Ovary (tissue), 9 donors: ENCODE results near the gene ST7L. TPM values are rescaled to one million over a fixed set of nuclear protein-coding genes. Genes with fewer than 3 reads are reported as not detected.

ENCODE experiments used
- DNase-seq, 5 donors: peaks; one replicate each; pipeline ENCODE4 v3.0.0-alpha.2; 2019 to 2020
- H3K27ac ChIP-seq, 2 donors: fragments of 200-600 bp; one replicate each; pipeline versions ENCODE4 v1.5.1 to v1.8.0; 2019 to 2022
- H3K27me3 ChIP-seq: fragments of 200-600 bp; one replicate; pipeline ENCODE4 v1.8.0; 2022
- H3K36me3 ChIP-seq: fragments of 200-600 bp; sonication (generic); one replicate; pipeline ENCODE4 v1.5.1; 2019
- H3K4me1 ChIP-seq: one replicate; pipeline ENCODE4 v1.8.1; 2013; ENCODE audit warnings: mild to moderate bottlenecking, moderate library complexity; ENCODE audit not compliant: insufficient read depth
- H3K4me3 ChIP-seq: fragments of 200-600 bp; sonication (generic); one replicate; pipeline ENCODE4 v1.5.1; 2017
- H3K9me3 ChIP-seq, 2 donors: fragments of 200-600 bp in 1 of 2; sonication (generic) in 1 of 2; one replicate each; pipeline versions ENCODE4 v1.5.1 to v1.8.1; 2013 to 2019; ENCODE audit warnings: mild to moderate bottlenecking in 1 of 2, moderate library complexity in 1 of 2
- CTCF ChIP-seq, 3 donors: fragments of 450-650 bp in 2 of 3; fragments of 200-600 bp in 1 of 3; IDR thresholded peaks; one replicate each; pipeline versions ENCODE4 v1.5.1 to v1.8.0; 2016 to 2022; ENCODE audit warnings: antibody characterized with exemption in 3 of 3, mild to moderate bottlenecking in 1 of 3
- EP300 ChIP-seq: sonication (generic); formaldehyde crosslinking; IDR thresholded peaks from one replicate; pipeline ENCODE4 v1.6.1; 2017; ENCODE audit warnings: antibody characterized with exemption
- POLR2A ChIP-seq: fragments of 450-650 bp; IDR thresholded peaks from one replicate; pipeline ENCODE4 v1.6.1; 2017; ENCODE audit warnings: antibody characterized with exemption, mild to moderate bottlenecking, moderate library complexity
- WGBS, 3 donors: extraction: QIAGEN DNeasy Blood & Tissue Kit in 1 of 3; methylation state at CpG; one replicate each; pipeline versions ENCODE4 v1.1.5 to v1.1.7; 2013 to 2017; 5-methylcytosine and 5-hydroxymethylcytosine counted together
- intact Hi-C, 4 donors: fragments of 100-400 bp; cut with DNase I; formaldehyde crosslinking; loops; one replicate each; pipeline versions ENCODE4 v1.11.0 to v1.15.1; 2022 to 2023
- polyA plus RNA-seq, 2 donors: library from polyadenylated mRNA; stranded (reverse); fragments of 200-250 nt in 1 of 2; fragments of 350-450 nt in 1 of 2; fragmentation: Illumina TruSeq in 1 of 2; extraction: RNeasy Lipid Tissue Mini Kit (QIAGEN cat#74804) in 1 of 2; gene quantifications; one replicate each; pipeline ENCODE4 v1.2.3, GENCODE V29; 2013 to 2014
- total RNA-seq, 7 donors: library from RNA; depleted of rRNA in 2 of 7; stranded (reverse); fragments of >200 nt in 2 of 7; fragmentation: NEBNext Ultra II Directional in 3 of 7; extraction: Animal tissue kit (Norgen Biotek cat#: 25700) in 3 of 7; gene quantifications; one replicate each; pipeline versions ENCODE4 v1.1.0 to v1.2.4, GENCODE V29; 2016 to 2023
- donor health status: DM: no; HTN: no; CAD: no; lungs with moderate emphysema.
- donor health status: DM: no; HTN: no; CAD: no.
- donor health status: Bipolar disorder and iron deficiency.
- donor health status: DM: yes; HTN: yes; CAD: no.
- donor health status: DM: no; HTN: no; CAD: no.
- donor health status: DM: yes; HTN: yes; CAD: no.

ST7L gene
- total and polyA plus RNA-seq, 9 donors, result 12.5 to 32.0 (median 22.3) TPM

DNA sequence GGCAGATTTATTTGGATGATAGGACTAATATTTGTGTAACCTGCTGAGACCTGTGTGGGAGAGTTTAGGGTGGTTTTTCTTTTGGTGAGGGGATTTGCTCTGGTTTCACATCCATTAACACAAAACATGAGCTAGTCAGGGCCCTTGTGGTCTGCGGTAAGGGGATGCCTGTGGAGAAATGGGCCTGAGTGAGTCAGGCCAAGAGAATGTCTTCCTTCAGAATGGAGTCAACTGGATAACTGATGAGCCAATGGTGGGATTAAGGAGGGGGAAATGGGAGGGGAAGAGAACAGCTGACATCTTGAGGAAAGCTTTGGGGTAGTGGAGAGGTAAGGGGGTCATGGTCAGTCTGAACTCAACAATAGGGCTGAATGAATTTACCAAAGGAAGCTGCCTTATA lies 96.3 kb downstream of the ST7L start:
- H3K36me3 ChIP-seq, result no peaks in the 10 kb centered on the region
- no peaks in the 10 kb centered on the region for H3K9me3 ChIP-seq
- H3K27ac ChIP-seq, result no peak overlapping the region
- peaks cover 2% of the 10 kb centered on the region for H3K4me1 ChIP-seq
- whole genome bisulfite sequencing, 3 donors, result 50 to 76% (median 74%) methylated on average over 1 of the region's 1 CpG
- no peaks in the 10 kb centered on the region for H3K27me3 ChIP-seq
- no peak overlapping the region for H3K4me3 ChIP-seq
- no peak for DNase-seq
- no peak for TF ChIP-seq CTCF (IDR thresholded peaks at IDR 0.05)
- no peak for TF ChIP-seq POLR2A
- TF ChIP-seq EP300, result no peak
- intact Hi-C loops, result no loop called here

- DNase-seq, result no peak
- peaks cover 2% of the 10 kb centered on the region for H3K4me1 ChIP-seq
- no peak for TF ChIP-seq CTCF (IDR thresholded peaks at IDR 0.05)
- no peak for TF ChIP-seq POLR2A
- no peak for TF ChIP-seq EP300
- 89 to 93% (median 90%) methylated on average over 9 of the region's 9 CpGs for WGBS, 3 donors
- H3K9me3 ChIP-seq, result no peaks in the 10 kb centered on the region
- H3K27me3 ChIP-seq, result no peaks in the 10 kb centered on the region
- no peak overlapping the region for H3K4me3 ChIP-seq
- no peak overlapping the region for H3K27ac ChIP-seq
- H3K36me3 ChIP-seq, result no peaks in the 10 kb centered on the region
- intact Hi-C loops, result no loop called here
Observed at GRCh38 chr1:112520166-112520565, 98.8 kb downstream of the ST7L start.

GRCh38 chr1:112518186-112518585 lies 100.8 kb downstream of the ST7L start:
- H3K4me3 ChIP-seq, result no peak overlapping the region
- TF ChIP-seq POLR2A (no peak), CTCF (IDR thresholded peaks at IDR 0.05) (no peak), EP300 (no peak)
- H3K36me3 ChIP-seq, result no peaks in the 10 kb centered on the region
- WGBS, 3 donors, result 41 to 51% (median 49%) methylated on average over 2 of the region's 2 CpGs
- no peak for DNase-seq
- H3K4me1 ChIP-seq, result no peaks in the 10 kb centered on the region
- H3K9me3 ChIP-seq, result no peaks in the 10 kb centered on the region
- intact Hi-C loops, result loop anchor here in 1 of 4 donors (5.0 kb wide), 1 partner anchor 36 kb away; no protein-coding TSS in a partner anchor
- H3K27me3 ChIP-seq, result no peaks in the 10 kb centered on the region
- H3K27ac ChIP-seq, result no peak overlapping the region

DNA sequence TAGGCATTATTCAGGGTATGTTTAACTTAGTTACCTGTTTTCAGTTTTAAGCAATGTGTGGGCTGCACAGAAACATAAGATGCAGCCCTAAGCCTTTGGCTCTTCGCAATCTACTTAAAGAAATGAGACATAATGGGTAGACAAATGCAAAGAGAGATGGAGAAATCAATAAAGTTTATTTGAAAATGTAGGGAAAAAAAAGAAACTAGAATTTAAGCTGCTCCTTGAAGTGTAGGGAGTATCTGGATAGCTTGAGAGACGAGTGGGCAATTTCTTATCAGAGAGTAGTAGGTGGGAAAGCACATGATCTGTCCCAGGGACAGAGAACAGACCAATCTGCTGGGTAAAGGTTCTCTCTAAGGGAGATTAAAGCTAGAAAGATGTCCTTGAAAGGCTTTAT lies 101.3 kb downstream of the ST7L start:
- intact Hi-C loops, result loop anchor here in 1 of 4 donors (5.0 kb wide), 1 partner anchor 35 kb away; no protein-coding TSS in a partner anchor
- H3K27ac ChIP-seq, result no peak overlapping the region
- DNase-seq, result no peak
- H3K36me3 ChIP-seq, result no peaks in the 10 kb centered on the region
- H3K4me3 ChIP-seq, result no peak overlapping the region
- H3K9me3 ChIP-seq, result no peaks in the 10 kb centered on the region
- TF ChIP-seq EP300, result no peak
- TF ChIP-seq CTCF (IDR thresholded peaks at IDR 0.05), result no peak
- TF ChIP-seq POLR2A, result no peak
- no peaks in the 10 kb centered on the region for H3K27me3 ChIP-seq
- H3K4me1 ChIP-seq, result no peaks in the 10 kb centered on the region
- WGBS, 3 donors, result 59 to 60% (median 59%) methylated on average over 2 of the region's 2 CpGs
